HG03060 (cell line): ENCODE data around the gene DDX1.

ENCODE experiments used
- ATAC-seq: cut with Tn5 transposase; IDR thresholded peaks from one replicate; pipeline ENCODE4 v1.9.1; 2021; ENCODE audit warnings: low read depth, moderate number of reproducible peaks; ENCODE audit not compliant: unreplicated experiment

The DDX1 gene

DNA sequence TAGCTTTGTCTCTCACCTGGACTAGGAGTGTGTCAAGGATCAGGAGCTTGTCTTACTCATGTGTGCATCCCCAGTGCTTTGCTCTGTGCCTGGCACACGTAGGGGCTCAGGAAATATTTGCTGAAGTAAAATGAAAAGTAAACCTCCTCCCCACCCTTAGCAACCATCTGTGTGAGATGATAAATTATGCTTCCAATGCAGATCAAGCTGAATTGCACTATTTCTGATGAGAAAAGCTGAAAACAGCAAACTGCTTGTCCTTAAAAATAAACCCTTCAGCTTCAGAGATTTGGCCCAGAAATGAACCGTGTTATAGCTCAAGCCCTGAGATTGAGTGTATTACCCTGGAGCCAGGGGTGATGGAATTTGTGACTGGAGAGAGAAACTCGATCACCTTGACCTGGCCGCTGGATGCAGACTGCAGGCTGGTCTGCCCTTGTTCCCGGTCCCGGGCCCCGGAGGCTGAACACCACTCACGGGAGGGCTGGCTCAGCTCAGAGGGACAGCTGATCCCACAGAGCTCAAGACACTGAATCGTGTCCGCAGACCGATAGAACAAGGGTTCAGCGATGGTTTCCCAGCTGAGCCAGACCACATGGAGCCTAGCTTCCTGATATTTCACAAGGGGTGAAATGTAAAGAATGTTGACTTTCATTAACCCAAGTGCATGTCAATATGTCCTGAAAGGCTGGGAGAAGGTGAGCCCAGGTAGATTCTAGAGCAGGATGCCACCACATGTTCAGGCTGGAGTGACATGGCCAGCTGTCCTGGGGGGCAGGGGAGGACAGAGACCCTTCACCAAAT is 50.5 kb downstream of the DDX1 start:
- no peak for ATAC-seq

- no peak for ATAC-seq
These were observed 51.3 kb downstream of the DDX1 start for GRCh38 chr2:15642815-15643500.

DNA sequence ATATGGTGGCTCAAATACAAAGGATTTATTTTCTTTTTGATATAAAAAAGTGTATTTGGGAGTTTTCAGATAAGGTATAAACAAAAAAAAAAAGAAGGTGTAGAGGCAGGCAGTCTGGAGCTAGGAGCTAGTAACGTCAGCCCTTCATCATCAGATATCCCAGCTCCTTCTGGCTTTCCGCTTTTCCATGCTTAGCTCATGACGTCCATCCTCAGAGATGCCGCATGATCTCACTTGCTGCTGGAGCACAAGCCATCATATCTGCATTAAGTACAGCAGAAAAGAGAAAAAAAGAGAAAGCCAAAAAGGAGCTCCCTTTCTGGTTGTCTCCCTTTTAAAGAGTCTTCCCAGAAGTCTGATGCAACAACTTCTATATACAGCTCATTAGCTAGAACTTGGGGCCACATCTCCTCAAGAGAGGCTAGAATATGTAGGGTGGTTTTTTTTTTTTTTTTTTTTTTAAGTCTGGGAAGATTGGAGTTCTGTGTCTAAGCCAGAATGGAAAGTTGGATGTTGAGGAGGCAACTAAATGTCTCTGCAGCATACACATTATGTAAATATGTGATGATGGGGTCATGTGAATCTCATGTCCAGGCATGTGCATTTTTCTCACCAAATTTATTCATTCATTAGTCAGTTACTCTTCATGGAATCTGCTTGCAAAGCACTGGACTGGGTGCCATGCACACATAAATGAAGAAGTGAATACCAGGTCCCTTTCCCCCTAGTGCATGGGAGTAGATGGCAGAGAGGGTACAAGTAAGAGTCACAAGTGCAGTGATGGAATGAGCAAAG is 52.3 kb downstream of the DDX1 start:
- no peak for ATAC-seq

DNA sequence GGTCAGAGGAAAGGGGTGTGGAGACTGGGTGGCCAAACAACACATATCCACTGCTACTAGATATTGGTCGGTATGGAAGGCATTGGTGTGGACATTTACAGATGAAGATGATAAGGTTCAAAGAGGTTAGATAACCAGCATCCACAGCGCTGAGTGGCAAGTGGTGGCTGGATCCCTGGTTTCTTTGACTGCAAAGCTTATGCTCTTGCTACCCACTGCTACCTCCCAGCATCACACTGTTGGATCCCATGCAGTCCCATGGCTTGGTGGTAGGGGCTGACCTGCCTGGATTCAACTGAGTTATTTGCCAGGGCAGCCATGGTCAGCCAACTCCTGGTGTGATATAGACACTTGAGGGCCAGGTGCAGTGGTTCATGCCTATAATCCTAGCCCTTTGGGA is 53.6 kb downstream of the DDX1 start:
- ATAC-seq: no peak

DNA sequence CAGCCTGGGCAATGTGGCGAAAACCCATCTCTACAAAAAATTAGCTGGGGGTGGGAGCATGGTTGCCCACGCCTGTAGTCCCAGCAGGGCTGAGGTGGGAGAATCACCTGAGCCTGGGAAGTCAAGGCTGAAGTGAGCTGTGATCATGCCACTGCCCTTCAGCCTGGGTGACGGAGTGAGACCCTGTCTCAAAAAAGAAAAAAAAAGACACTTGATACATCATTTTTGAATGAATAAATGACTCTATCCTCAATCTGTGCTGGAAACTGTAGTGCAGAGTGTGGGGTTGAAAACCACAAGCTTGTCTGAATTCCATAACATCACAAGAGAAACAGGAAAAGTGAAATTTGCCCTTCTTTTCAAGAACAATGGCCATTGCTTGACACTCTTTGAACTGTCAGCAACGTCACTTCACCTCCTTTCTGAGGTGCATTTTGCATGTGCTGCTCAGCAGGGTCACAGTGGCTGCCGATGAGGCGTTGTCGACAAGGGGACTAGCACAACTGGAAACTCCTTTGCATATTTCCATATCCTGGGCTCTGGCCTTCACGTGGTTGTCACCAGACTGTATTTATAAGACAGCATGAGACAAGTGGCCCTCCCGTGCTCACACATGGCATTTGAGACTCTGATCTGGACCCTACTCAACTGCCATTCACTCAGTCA is 54.2 kb downstream of the DDX1 start:
- ATAC-seq: no peak

DNA sequence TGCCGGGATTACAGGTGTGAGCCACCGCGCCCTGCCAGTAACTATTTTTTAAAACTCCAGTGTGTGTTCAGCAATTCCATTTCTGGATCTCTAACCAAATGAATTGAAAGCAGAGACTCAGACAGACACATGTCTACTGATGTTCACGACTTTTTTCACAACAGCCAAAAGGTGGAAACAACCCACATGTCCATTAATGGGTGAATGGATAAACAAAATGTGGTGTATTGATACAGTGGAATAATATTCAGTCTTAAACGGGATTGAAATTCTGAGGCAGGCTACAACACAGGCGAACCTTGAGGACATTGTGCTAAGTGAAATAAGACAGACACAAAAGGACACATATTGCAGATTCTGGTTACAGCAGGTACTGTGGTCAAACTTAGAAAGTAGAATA is 55.0 kb downstream of the DDX1 start:
- ATAC-seq: no peak

GRCh38 chr2:15647622-15648590 is 56.2 kb downstream of the DDX1 start:
- no peak for ATAC-seq

GRCh38 chr2:15648593-15649525 is 57.2 kb downstream of the DDX1 start:
- no peak for ATAC-seq

- no peak for ATAC-seq
These were observed 58.0 kb downstream of the DDX1 start for GRCh38 chr2:15649561-15650255.

- no peak for ATAC-seq
These were observed 59.1 kb downstream of the DDX1 start for GRCh38 chr2:15650616-15651366.

GRCh38 chr2:15651367-15651727 is 59.7 kb downstream of the DDX1 start:
- no peak for ATAC-seq

DNA sequence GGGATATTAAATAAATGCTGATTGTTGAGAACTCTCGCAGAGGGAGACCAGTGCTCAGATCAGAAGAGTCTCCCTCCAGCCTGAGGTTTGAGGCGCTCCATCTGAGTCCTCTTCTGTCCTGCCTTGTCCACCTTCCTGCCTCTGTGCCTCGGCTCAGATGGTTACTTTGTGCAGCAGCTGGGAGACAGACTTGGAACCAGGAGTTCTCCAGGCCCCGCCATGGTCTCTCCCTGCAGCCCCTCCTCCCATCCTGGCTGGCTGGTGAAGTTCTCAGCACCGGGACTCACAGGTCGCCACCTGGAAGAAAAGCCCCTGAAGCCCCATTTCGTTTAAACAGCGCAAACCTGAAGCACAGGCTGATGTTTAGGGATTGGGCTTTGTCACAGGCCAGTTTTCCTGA is 60.6 kb downstream of the DDX1 start:
- ATAC-seq: no peak

- no peak for ATAC-seq
These were observed 61.1 kb downstream of the DDX1 start for GRCh38 chr2:15652801-15653200.

DNA sequence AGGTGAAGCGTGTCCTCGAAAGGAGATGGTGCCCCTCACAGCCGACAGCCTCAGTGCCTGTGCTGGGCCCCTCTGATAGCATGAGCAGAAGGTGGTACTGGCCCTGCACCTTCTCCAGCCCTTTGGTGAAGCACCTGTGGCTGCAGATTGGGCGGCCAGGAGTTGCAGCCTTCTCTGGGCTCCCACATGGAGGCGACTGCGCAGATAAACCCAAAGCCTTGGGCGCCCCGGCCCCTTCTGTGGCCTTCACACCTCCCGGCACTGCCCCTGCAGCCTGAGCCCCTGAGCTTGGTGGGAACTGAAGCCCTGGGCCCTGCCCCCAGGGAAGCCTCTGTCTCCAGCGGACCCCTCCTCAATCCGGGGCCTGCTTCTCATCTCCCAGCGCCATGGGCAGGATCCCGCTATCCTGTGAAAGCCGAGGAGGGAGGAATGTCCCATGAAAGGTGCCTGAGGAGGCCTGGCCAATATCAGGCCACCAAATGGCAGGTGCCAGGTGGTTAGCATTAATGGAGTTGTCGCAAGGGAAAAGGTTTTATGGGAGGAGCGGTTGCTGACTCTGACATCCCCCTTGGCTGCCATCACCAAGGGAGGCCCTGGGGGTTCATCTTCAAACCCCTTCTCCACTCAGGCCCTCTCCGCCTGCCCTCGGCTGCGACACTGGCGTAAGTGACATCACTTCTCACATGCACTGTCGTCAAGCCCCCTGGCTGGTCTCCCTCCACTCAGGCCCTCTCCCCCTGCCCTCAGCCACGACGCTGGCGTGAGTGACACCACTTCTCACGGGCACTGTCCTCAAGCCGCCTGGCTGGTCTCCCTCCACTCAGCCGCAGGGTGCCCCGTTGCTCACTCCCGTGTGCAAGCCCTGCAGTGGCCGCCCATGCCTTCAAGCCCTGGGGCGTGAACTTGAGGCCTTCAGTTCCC is 62.4 kb downstream of the DDX1 start:
- no peak for ATAC-seq

DNA sequence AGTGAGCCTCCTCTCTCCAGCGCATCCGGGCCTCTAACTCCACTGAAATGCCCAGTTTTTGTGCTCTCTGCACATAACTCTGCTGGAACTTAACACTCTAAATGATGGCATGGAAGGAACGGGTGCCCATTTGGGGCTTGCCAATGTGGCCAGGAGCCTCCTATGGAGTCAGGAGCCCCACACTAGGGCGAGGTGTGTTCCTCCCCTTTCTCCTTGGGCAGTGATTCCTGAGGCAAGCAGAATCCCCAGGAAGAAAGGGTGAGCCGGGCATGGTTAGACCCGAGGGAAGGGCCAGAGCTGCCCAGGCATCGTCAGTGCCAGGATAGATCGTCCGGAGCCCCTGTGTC is 63.0 kb downstream of the DDX1 start:
- no peak for ATAC-seq

GRCh38 chr2:15655123-15655887 is 63.6 kb downstream of the DDX1 start:
- ATAC-seq: no peak
